Stomach (tissue), 9 donors: ENCODE results near the gene ABHD15. TPM values are rescaled to one million over a fixed set of nuclear protein-coding genes. Genes with fewer than 3 reads are reported as not detected.

ENCODE experiments used
- DNase-seq, 2 donors: peaks; one replicate each; pipeline versions ENCODE4 v3.0.0 to v3.0.0-alpha.2; 2013 to 2019
- H3K27ac ChIP-seq, 5 donors: fragments of 200-600 bp in 4 of 5; sonication (generic) in 4 of 5; one replicate each; pipeline ENCODE4 v1.5.1; 2013 to 2019; ENCODE audit warnings: mild to moderate bottlenecking in 1 of 5, moderate library complexity in 1 of 5
- H3K27me3 ChIP-seq, 3 donors: fragments of 200-600 bp; sonication (generic); one replicate each; pipeline ENCODE4 v1.5.1; 2017 to 2019; ENCODE audit warnings: mixed run types in 1 of 3
- H3K36me3 ChIP-seq, 4 donors: fragments of 200-600 bp; sonication (generic); 1 replicate in 3 of 4; 2 replicates in 1 of 4; pipeline ENCODE4 v1.5.1; 2016 to 2019
- H3K4me1 ChIP-seq, 4 donors: fragments of 200-600 bp; sonication (generic); one replicate each; pipeline ENCODE4 v1.5.1; 2016 to 2019
- H3K4me3 ChIP-seq, 4 donors: fragments of 200-600 bp; sonication (generic) in 3 of 4; one replicate each; pipeline ENCODE4 v1.5.1; 2016 to 2019; ENCODE audit warnings: mild to moderate bottlenecking in 1 of 4
- H3K9me3 ChIP-seq, 4 donors: fragments of 200-600 bp; sonication (generic); one replicate each; pipeline ENCODE4 v1.5.1; 2016 to 2019
- CTCF ChIP-seq, 7 experiments: fragments of 450-650 bp in 4 of 7; fragments of 200-600 bp in 3 of 7; sonication (generic) in 3 of 7; IDR thresholded peaks; one replicate each; pipeline ENCODE4 v1.5.1; 2016 to 2019; ENCODE audit warnings: antibody characterized with exemption in 7 of 7, control low read depth in 2 of 7, mild to moderate bottlenecking in 1 of 7
- EP300 ChIP-seq: sonication (generic); formaldehyde crosslinking; IDR thresholded peaks from one replicate; pipeline ENCODE4 v1.6.1; 2017; ENCODE audit warnings: antibody characterized with exemption
- POLR2A ChIP-seq, 4 donors: fragments of 450-650 bp; IDR thresholded peaks; one replicate each; pipeline ENCODE4 v1.6.1; 2016; ENCODE audit warnings: antibody characterized with exemption in 4 of 4, control low read depth in 2 of 4, mild to moderate bottlenecking in 1 of 4, moderate library complexity in 1 of 4
- POLR2AphosphoS5 ChIP-seq, 3 donors: sonication (generic); formaldehyde crosslinking; IDR thresholded peaks; one replicate each; pipeline ENCODE4 v1.6.1; 2016; ENCODE audit warnings: antibody characterized with exemption in 3 of 3
- WGBS, 5 donors: extraction: QIAGEN DNeasy Blood & Tissue Kit in 3 of 5; methylation state at CpG; one replicate each; pipeline versions ENCODE4 v1.1.5 to v1.1.7; 2013 to 2018; 5-methylcytosine and 5-hydroxymethylcytosine counted together
- intact Hi-C: fragments of 100-400 bp; cut with DNase I; formaldehyde crosslinking; loops from one replicate; pipeline ENCODE4 v1.15.1; 2023; ENCODE audit warnings: low total_unique reads
- polyA plus RNA-seq, 3 donors: library from polyadenylated mRNA; stranded (reverse); fragments of 200-250 nt; gene quantifications; one replicate each; pipeline ENCODE4 v1.2.3, GENCODE V29; 2013
- total RNA-seq, 5 donors: library from RNA; depleted of rRNA; stranded (reverse); fragments of >200 nt; gene quantifications; one replicate each; pipeline versions ENCODE4 v1.1.0 to v1.2.3, GENCODE V29; 2014 to 2016
- donor health status: healthy with polysubstance abuse.
- donor health status: Bipolar disorder and iron deficiency.
- donor health status: healthy.

Gene ABHD15
- total and polyA plus RNA-seq, 8 donors = 0.58 to 17.4 (median 6.9) TPM

DNA sequence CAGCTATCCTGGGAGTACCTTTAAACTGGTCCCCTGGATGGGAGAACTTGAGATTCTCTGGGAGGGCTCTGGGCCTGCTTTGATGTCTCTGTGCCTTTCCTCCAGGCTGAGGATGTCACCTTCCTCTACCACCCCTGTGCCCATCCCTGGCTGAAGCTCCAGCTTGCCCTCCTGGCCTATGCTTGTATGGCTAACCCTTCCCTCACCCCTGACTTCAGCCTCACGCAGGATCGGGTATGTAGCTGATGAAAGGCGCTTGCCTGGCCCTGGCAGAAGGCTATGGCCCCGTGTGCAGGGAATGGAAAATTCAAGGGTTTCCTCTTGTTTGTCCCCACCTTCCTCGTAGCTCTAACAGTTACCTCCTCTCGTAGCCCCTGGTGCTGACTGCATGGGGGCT, 4.6 kb upstream of the ABHD15 start:
- TF ChIP-seq CTCF (IDR thresholded peaks at IDR 0.05) (no peak), POLR2A (IDR thresholded peaks at IDR 0.05) (no peak), POLR2AphosphoS5 (IDR thresholded peaks at IDR 0.05) (no peak), EP300 (no peak)
- peak in 1 of 2 donors; percentile 21 for DNase-seq
- intact Hi-C loops = no loop called here
- Histone ChIP-seq H3K27me3 (no peaks in the 10 kb centered on the region), H3K4me1 (peaks cover 26 to 76% (median 65%) of the 10 kb centered on the region in 4 donors), H3K9me3 (no peaks in the 10 kb centered on the region), H3K36me3 (peaks cover 22 to 41% (median 35%) of the 10 kb centered on the region in 4 donors), H3K4me3 (no peak overlapping the region), H3K27ac (no peak overlapping the region)
- WGBS, 5 donors = 81 to 90% (median 85%) methylated on average over 6 of the region's 6 CpGs

DNA sequence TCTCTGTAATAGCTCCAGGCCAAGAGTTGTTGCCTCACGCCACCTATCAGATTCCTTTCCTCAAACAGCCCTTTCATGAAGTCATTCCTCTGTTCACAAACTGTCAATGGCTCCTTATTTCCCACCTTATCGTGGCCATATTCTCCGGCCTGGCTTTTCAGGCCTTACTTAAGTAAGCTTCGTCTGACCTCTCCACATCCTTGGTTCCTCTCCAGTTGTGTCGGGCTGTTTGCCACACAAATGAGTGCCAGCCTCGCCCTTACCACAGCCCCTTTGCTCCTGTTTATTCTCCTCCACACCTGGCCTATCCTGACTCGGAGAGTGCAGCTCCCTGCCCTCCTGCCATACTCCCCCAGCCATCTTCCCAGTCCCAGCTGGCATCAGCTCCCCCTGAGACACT, 3.7 kb upstream of the ABHD15 start:
- no peak overlapping the region for H3K4me3 ChIP-seq
- WGBS, 5 donors = 32 to 63% (median 58%) methylated on average over 7 of the region's 7 CpGs
- peaks cover 35 to 83% (median 75%) of the 10 kb centered on the region in 4 donors for H3K4me1 ChIP-seq
- intact Hi-C loops = no loop called here
- DNase-seq = peak; percentile 7 to 49
- peaks cover 14 to 32% (median 25%) of the 10 kb centered on the region in 4 donors for H3K36me3 ChIP-seq
- H3K27me3 ChIP-seq = no peaks in the 10 kb centered on the region
- TF ChIP-seq CTCF (IDR thresholded peaks at IDR 0.05) = no peak
- no peaks in the 10 kb centered on the region for H3K9me3 ChIP-seq
- peak overlapping the region in 1 of 5 donors; percentile 3 for H3K27ac ChIP-seq

- Histone ChIP-seq H3K36me3 (peaks cover 3 to 21% (median 15%) of the 10 kb centered on the region in 4 donors), H3K27me3 (no peaks in the 10 kb centered on the region), H3K9me3 (no peaks in the 10 kb centered on the region), H3K27ac (peak overlapping the region; percentile 87 to 94 (median 91)), H3K4me1 (peaks cover 43 to 87% (median 78%) of the 10 kb centered on the region in 4 donors), H3K4me3 (peak overlapping the region; percentile 47 to 89 (median 60))
- intact Hi-C loops = no loop called here
- peak in 1 of 2 donors; percentile 31 for DNase-seq
- WGBS, 5 donors = 56 to 68% (median 65%) methylated on average over 14 of the region's 14 CpGs
- TF ChIP-seq CTCF (IDR thresholded peaks at IDR 0.05) (no peak), EP300 (no peak), POLR2AphosphoS5 (IDR thresholded peaks at IDR 0.05) (no peak)
Observed at GRCh38 chr17:29569245-29569950, 2.6 kb upstream of the ABHD15 start.

DNA sequence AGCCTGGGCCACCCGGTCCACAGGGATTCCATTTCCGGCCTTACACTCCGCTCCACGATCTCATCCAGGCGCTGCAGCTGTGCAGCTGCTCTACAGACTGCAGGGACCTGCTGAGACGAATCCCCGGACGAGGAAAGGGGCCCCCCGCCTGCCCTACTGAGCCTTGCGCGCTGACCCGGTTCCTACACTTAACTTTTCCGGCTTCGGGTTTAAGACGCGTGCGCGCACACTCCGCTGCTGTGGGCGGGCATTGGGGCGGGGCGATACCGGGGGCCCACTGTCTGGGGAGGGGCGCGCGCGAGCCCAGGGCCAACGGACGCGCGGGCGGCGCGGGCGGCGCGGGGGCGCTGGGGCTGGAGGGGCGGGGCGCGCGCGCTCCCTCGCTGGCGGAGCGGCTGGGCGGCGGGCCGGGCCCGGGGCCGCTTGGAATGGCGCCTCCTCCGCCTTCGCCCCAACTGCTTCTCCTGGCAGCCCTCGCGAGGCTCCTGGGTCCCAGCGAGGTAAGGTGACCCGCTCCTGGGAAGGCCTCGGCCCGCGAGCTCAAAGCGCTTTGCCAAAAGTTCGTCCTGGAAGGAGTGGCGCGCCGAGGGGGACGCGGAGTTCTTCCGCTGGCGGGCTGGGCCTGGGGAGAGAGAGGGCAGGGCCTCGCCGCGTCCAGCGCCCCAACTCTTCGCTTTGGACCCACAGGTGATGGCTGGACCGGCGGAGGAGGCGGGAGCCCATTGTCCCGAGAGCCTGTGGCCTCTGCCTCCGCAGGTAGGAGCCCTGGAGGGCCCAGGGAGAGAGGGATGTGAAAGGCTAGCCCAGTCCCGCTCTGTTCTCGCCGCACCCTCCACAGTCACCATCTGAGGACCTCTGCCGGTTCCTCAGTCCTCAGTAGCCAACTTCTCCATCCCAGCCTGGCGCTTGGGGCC, 1.8 kb upstream of the ABHD15 start, which contains the start of gene TP53I13:
Gene TP53I13, plus strand, starts transcription at position 371 of the 914 bp plus-strand sequence. Its CDS starts 58 bp downstream, at position 429.
- DNase-seq = peak; percentile 91 to 95
- WGBS, 5 donors = 0 to 1% (median 1%) methylated on average over 23 to 85 of the region's 85 CpGs
- H3K36me3 ChIP-seq = peaks cover 0 to 13% (median 7%) of the 10 kb centered on the region in 4 donors
- H3K27me3 ChIP-seq = no peaks in the 10 kb centered on the region
- H3K27ac ChIP-seq = peak within 1 kb of the TSS; percentile 87 to 94 (median 91)
- H3K4me3 ChIP-seq = peak within 1 kb of the TSS; percentile 47 to 89 (median 60)
- TF ChIP-seq POLR2A (IDR thresholded peaks at IDR 0.05) = peak in 1 of 4 donors; percentile 22
- TF ChIP-seq EP300 = no peak
- TF ChIP-seq CTCF (IDR thresholded peaks at IDR 0.05) = no peak
- peak in 2 of 3 donors; percentile 1 to 75 for TF ChIP-seq POLR2AphosphoS5 (IDR thresholded peaks at IDR 0.05)
- intact Hi-C loops = no loop called here
- peaks cover 40 to 84% (median 75%) of the 10 kb centered on the region in 4 donors for H3K4me1 ChIP-seq
- H3K9me3 ChIP-seq = no peaks in the 10 kb centered on the region
